Measurements from ENCODE around the gene PTPRJ. TPM values are rescaled to one million over a fixed set of nuclear protein-coding genes. Genes with fewer than 3 reads are reported as not detected.

The PTPRJ gene
- total RNA-seq, 1 experiment from 2014 or later: 10.5 TPM

DNA sequence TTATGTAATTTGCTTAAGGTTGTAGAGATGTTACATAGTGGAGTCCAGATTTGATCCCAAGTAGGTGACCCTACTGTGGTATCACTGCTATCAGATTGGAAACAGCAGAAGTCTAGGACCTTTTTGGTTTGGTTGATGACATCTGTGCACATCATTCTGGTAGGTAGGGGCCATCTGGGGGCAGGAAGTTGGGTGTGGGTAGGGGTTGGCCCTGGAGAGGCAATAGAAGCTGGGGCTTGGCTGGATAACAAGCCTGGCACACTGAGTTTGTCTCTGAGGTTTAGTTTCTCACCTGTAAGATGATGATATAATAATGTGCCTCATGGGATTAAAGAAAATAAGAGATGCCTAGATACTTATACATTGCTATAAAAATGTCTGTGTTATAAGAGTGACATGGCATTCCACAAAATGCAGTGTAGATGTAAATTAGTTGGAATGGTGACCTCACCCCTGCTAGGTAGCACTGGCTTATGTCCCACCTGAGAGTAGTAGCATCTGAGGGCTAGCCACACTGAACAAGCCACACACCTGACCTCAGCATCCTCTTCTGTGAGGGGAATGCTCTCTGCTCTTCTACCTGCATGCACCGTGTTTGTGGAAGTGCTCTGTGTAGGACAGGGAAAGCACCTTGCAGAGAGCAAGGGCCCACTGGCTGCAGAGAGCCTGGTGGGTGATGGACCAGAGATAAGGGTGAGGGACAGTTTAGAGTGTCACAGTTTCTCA lies 36.9 kb downstream of the PTPRJ start:
- POLR2A ChIA-PET (ENCODE audit: unreplicated experiment): no interaction called here
- DNase-seq (no peak), ATAC-seq (no peak)
- BruUV-seq (replicated peaks): no TSS peak
- H3K79me2 ChIP-seq (ENCODE audit: low read length): peaks cover 83% of the 10 kb centered on the region
- no peaks in the 10 kb centered on the region for H3K27me3 ChIP-seq (ENCODE audit: low read length)
- intact Hi-C loops (cut with micrococcal nuclease): no loop called here
- TF ChIP-seq, protein P1, sequence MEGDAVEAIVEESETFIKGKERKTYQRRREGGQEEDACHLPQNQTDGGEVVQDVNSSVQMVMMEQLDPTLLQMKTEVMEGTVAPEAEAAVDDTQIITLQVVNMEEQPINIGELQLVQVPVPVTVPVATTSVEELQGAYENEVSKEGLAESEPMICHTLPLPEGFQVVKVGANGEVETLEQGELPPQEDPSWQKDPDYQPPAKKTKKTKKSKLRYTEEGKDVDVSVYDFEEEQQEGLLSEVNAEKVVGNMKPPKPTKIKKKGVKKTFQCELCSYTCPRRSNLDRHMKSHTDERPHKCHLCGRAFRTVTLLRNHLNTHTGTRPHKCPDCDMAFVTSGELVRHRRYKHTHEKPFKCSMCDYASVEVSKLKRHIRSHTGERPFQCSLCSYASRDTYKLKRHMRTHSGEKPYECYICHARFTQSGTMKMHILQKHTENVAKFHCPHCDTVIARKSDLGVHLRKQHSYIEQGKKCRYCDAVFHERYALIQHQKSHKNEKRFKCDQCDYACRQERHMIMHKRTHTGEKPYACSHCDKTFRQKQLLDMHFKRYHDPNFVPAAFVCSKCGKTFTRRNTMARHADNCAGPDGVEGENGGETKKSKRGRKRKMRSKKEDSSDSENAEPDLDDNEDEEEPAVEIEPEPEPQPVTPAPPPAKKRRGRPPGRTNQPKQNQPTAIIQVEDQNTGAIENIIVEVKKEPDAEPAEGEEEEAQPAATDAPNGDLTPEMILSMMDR (conservative IDR thresholded peaks at IDR 0.05; ENCODE audit: low read depth, low read length): no peak
- no peak for TF ChIP-seq EZH2phosphoT487 (IDR thresholded peaks at IDR 0.05; ENCODE audit: borderline replicate concordance, low read length)
- no peak for TF ChIP-seq EZH2 (IDR thresholded peaks at IDR 0.05; ENCODE audit: low read length, unreplicated experiment)
- H3K9me2 ChIP-seq (replicated peaks; ENCODE audit: low read length): no peaks in the 10 kb centered on the region
- no peak overlapping the region for H3K9ac ChIP-seq (ENCODE audit: low read length)
- no peaks in the 10 kb centered on the region for H3F3A ChIP-seq (ENCODE audit: low read length, unreplicated experiment)
- no peak overlapping the region for H2AFZ ChIP-seq (ENCODE audit: low read length)
- H3K4me2 ChIP-seq (ENCODE audit: low read length): no peak overlapping the region
- H3K9me3 ChIP-seq (ENCODE audit: low read length): no peaks in the 10 kb centered on the region
- H3K36me3 ChIP-seq (ENCODE audit: low read depth, low read length): no peaks in the 10 kb centered on the region; the same call in 1 of the 2 replicates
- no peak overlapping the region for H3K27ac ChIP-seq (ENCODE audit: low read length)
- CTCF ChIA-PET: no interaction called here
- H3K4me1 ChIP-seq (ENCODE audit: insufficient read depth, low read length): peaks cover 12% of the 10 kb centered on the region
- no peaks in the 10 kb centered on the region; the same call in 1 of the 2 replicates for H4K20me1 ChIP-seq (ENCODE audit: low read length)
- no peak overlapping the region for H3K4me3 ChIP-seq (ENCODE audit: low read length)

- Histone ChIP-seq H3K9ac (ENCODE audit: low read length) (no peak overlapping the region), H3K27me3 (ENCODE audit: low read length) (no peaks in the 10 kb centered on the region), H3K27ac (ENCODE audit: low read length) (no peak overlapping the region), H3K9me2 (replicated peaks; ENCODE audit: low read length) (no peaks in the 10 kb centered on the region), H3K79me2 (ENCODE audit: low read length) (peaks cover 83% of the 10 kb centered on the region), H2AFZ (ENCODE audit: low read length) (no peak overlapping the region), H3F3A (ENCODE audit: low read length, unreplicated experiment) (no peaks in the 10 kb centered on the region), H3K4me3 (ENCODE audit: low read length) (no peak overlapping the region), H3K9me3 (ENCODE audit: low read length) (no peaks in the 10 kb centered on the region), H3K36me3 (ENCODE audit: low read depth, low read length) (no peaks in the 10 kb centered on the region; the same call in 1 of the 2 replicates), H3K4me1 (ENCODE audit: insufficient read depth, low read length) (peaks cover 10% of the 10 kb centered on the region), H3K4me2 (ENCODE audit: low read length) (no peak overlapping the region), H4K20me1 (ENCODE audit: low read length) (no peaks in the 10 kb centered on the region; the same call in 1 of the 2 replicates)
- DNase-seq: no peak
- CTCF ChIA-PET: no interaction called here
- intact Hi-C loops (cut with micrococcal nuclease): no loop called here
- BruUV-seq (replicated peaks): no TSS peak
- TF ChIP-seq, protein P1 (conservative IDR thresholded peaks at IDR 0.05; ENCODE audit: low read depth, low read length): no peak
- TF ChIP-seq EZH2 (IDR thresholded peaks at IDR 0.05; ENCODE audit: low read length, unreplicated experiment) (no peak), EZH2phosphoT487 (IDR thresholded peaks at IDR 0.05; ENCODE audit: borderline replicate concordance, low read length) (no peak)
- POLR2A ChIA-PET (ENCODE audit: unreplicated experiment): no interaction called here
- no peak for ATAC-seq
These were observed 37.6 kb downstream of the PTPRJ start for GRCh38 chr11:48017831-48018527.
